ENCODE measurements around the gene MS4A2. TPM values are rescaled to one million over a fixed set of nuclear protein-coding genes. Genes with fewer than 3 reads are reported as not detected.

The MS4A2 gene
- total RNA-seq, 1 experiment from 2014 or later: not detected

Other genes starting within 250 kb of the MS4A2 start
- not detected in 2 replicates for gene CBLIF, start 243.2 kb upstream of the MS4A2 start, total RNA-seq (2014; rRNA removed; shearing (Covaris generic))
- not detected in 2 replicates for gene TCN1, start 222.2 kb upstream of the MS4A2 start, total RNA-seq (2014; rRNA removed; shearing (Covaris generic))
- gene OOSP3, start 209.9 kb upstream of the MS4A2 start, total RNA-seq (2014; rRNA removed; shearing (Covaris generic)): not detected in 2 replicates
- 0.22 TPM in 1 of 2 replicates, not detected in the other for gene OOSP1, start 150.2 kb upstream of the MS4A2 start, total RNA-seq (2014; rRNA removed; shearing (Covaris generic))
- gene OOSP4A, start 124.6 kb upstream of the MS4A2 start, total RNA-seq (2014; rRNA removed; shearing (Covaris generic)): not detected in 2 replicates
- not detected in 2 replicates for gene OOSP4B, start 71.5 kb upstream of the MS4A2 start, total RNA-seq (2014; rRNA removed; shearing (Covaris generic))
- gene OOSP2, start 48.3 kb upstream of the MS4A2 start, total RNA-seq (2014; rRNA removed; shearing (Covaris generic)): not detected in 2 replicates
- not detected in 2 replicates for gene MS4A3, start 32.0 kb upstream of the MS4A2 start, total RNA-seq (2014; rRNA removed; shearing (Covaris generic))
- gene MS4A6A, start 94.4 kb downstream of the MS4A2 start, total RNA-seq (2014; rRNA removed; shearing (Covaris generic)): not detected in 2 replicates
- gene MS4A4E, start 154.5 kb downstream of the MS4A2 start, total RNA-seq (2014; rRNA removed; shearing (Covaris generic)): not detected in 2 replicates
- not detected in 2 replicates for gene MS4A4A, start 192.0 kb downstream of the MS4A2 start, total RNA-seq (2014; rRNA removed; shearing (Covaris generic))
- gene MS4A6E, start 238.6 kb downstream of the MS4A2 start, total RNA-seq (2014; rRNA removed; shearing (Covaris generic)): not detected in 2 replicates

All from H7 (cell line).